Activated CD4-positive, alpha-beta T cell treated with anti-CD3 and anti-CD28 coated beads for 24 hours (primary cell): ENCODE measurements around the gene BCL2A1.
"Not testable (repeated sequence)": the region's sequence is repeated elsewhere in the genome, so short reads cannot be mapped to it uniquely, and the experiment has no call there.

Experiments
- DNase-seq, 2 donors: peaks; one replicate each; pipeline ENCODE4 v3.0.0-alpha.2; 2020; ENCODE audit warnings: low read depth in 2 of 2

The BCL2A1 gene

GRCh38 chr15:79989183-79989582 is 18.2 kb upstream of the BCL2A1 start:
- DNase-seq: no peak

GRCh38 chr15:79988448-79989117 is 17.6 kb upstream of the BCL2A1 start:
- no peak for DNase-seq

DNA sequence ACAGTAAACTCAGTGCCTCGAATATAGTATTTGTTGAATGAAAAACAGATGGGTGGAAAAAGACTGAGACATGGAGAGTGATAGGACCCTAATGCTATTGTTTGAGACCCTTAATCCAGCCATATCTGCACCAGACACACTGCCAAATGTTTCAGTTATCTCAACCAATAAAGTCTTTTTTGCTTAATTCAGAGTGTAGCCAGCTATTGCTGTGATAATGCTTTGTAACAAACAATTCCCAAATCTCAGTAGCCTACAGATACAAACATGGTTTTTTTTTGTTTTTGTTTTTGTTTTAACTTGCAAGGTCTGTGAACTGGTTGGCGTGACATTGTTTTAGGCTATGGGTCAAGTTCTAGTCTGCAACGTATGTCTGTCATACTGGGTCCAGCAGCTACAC is 17.0 kb upstream of the BCL2A1 start:
- DNase-seq: no peak

- no peak for DNase-seq
Measured at GRCh38 chr15:79987569-79987955, 16.6 kb upstream of the BCL2A1 start.

GRCh38 chr15:79981831-79982455 is 10.9 kb upstream of the BCL2A1 start:
- DNase-seq: no peak

DNA sequence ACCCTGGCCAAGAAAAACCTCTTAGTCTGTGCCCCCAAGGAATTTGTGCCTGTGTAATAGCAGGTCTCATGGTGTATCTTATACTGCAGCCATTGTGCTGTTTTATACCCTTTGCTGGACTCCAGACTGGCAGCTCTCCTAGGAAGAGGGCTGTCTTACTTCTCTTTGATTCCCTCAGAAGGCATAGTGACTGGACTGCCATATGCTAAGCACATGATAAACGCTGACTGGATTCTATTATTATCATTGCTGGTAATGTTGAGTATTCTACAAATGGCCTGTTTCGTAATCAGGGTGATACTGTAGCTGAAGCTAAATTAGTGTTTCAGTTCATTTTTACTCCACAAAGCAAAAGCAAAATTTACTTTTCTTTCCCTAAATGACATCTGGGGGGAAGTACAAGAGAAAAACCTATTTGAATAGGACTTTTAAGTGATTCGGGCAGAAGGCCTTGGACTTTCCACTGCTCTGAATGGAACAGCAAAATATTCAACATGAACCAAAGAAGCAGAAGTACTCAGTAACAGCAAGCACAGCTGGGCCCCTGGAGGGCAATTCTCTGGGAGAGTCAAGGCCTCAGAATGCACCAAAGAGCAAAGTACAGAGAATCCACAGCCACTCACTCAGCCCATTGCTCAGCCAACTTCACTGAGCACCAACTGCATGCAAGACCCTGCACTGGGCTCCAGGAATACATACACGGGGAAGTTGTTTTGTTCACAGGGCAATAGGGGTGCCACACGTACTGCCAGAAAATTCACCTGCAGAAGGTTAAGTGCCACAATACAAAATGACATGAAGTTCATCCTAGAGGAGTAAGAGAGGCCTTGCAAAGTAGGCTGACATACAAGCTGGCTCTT is 7.9 kb upstream of the BCL2A1 start:
- no peak for DNase-seq

DNA sequence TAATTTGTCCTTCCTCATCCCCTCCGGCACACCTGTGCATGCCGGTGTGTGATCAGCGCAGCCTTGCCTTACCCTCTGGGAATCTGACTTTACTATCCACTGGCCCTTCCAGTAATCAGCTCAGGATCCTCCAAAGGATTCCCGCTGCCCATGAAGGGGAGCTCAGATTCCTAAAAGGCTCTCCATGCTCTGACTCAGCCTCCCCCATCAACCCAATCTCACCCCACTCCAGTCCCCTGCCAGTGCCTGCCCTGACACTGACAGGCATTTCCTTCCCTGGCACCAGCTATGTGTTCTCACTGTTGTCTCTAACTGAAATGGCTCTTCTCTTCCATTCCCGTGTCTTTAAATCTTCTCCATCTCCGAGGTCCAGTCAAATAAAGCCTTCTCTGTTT is 7.3 kb upstream of the BCL2A1 start:
- no peak for DNase-seq

DNA sequence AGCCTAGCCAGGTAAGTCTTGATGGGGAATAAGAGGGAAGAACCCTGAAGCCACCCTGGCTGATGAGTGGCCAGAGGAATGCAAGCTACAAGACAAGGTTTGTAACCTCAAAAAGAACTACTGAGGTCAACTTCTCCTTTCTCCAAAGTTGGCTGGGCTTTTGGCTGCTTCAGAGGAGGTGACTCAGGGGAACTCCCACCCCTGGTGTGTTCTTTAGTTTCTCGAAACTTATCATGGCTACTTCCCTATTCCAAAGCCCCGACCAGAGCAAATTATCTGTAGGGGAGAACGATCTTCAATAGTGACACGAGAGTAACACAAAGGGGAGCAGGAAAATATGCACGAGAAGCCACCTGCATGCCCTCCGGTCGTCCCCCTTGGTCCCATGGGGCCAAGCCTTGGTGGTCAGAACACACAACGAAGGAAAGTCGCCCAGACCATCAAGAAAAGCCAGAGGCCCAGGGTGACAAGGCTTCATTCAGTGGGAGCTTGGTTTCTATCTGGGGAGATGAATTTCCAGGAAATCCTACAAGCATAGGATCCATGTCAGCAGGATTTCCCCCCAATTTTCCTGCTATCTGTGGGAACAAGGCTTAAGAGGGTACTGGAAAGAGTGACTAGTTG is 6.5 kb upstream of the BCL2A1 start:
- DNase-seq: no peak

DNA sequence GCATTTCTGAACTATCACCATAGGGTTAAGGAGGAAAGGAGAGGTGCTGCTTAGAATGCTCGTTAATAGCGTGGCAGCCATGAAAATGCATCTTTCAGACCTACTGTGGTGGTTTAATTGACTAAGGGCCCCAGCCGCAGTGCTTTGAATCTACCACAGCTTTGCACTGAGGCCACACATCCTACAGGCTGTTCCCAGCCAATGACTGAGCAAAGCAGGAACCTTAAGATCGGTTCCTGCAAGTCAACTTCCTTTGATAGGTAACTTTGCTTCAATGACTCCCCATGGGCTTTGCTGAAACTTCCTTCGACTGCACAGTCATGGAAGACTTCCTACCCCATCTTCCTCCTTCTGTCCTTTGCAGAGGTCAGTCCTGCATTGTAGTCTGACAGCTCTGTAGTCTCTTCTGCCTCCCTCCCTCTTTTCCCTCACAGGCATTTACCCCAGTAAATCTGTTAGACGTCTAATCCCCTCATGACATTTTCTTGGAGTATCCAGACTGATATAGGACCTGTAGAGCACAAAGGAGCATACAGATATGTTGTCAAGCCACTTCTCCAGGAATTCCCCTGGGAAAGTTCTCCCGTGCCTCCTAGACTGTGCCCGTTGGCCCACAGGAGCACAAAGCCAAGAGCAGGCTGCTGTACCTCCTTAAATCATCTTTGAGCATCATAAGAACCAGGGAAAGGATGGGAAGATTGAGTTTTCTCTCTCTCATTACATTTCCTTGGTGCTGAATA is 2.6 kb upstream of the BCL2A1 start:
- no peak for DNase-seq

DNA sequence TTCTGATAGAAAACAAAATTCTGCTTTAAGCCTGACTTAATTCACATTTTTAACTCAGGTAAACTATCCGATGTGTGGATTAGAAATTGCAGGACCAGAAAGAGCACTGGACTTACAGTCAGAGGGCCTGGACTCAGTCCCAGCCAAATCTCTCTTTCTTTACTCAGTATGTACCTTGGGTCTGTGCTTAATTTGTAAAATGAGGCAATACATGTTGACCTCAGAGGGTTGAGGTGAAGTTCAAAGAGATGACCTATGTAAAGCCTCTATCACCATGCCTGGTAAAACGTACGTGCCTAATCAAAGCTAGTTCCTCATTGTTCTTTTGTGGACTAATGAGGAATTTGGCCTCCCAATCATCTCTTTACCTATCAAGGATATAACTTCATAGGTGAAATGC is 1.9 kb upstream of the BCL2A1 start:
- no peak for DNase-seq

- no peak for DNase-seq
Measured at GRCh38 chr15:79970181-79970580, 815 bp downstream of the BCL2A1 start.

DNA sequence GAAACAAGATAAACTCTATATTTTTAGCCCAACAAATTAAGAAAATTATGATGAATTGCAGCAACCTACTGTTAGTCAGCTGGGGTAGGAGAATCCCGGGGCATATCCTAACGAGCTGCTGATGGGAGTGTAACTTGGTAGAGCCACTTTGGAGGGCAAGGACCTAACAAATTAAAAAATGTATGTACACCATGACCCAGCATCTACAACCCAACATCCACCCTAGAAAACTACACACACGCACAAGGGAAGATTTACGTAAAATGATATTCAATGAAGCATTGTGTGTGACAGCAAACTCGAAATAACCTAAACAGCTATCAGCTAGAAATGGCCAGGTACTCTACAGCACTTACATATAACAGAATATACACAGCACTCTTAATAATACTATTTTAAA is 1.9 kb downstream of the BCL2A1 start:
- DNase-seq: no peak

DNA sequence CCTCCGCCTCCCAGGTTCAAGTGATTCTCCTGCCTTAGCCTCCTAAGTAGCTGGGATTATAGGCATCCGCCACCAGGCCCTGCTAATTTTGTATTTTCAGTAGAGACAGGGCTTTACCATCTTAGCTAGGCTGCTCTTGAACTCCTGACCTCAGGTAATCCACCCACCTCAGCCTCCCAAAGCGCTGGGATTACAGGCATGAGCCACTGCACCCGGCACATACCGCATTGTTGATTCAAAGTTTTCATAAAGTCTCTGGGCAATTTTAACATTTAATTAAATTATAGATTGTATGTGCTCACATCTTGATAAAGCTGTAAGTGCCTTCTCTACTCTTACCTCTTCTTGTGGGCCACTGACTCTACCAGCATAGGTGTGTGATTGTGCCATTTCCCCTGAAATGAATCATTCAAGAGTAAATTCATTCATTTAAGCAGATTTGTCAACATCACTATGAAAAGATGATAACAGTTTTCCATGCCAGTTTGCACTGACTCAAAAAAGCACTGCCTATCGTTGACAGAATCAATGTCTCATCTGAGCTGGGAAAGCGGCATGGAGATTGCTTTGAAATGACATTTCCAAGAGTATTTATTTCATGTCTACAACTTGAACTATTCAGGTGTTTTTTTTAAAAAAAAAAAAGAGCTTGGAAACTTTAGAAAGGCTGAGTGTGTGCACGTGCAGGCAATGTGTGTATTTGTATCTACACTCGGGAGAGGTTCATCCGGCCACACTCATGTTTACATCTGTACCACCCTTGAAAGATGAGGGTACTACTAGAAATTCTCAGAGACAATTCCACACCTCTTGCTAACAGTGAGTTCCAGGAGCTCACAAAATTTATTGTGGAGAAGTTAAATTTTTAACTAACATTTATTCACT is 3.5 kb downstream of the BCL2A1 start:
- no peak for DNase-seq

DNA sequence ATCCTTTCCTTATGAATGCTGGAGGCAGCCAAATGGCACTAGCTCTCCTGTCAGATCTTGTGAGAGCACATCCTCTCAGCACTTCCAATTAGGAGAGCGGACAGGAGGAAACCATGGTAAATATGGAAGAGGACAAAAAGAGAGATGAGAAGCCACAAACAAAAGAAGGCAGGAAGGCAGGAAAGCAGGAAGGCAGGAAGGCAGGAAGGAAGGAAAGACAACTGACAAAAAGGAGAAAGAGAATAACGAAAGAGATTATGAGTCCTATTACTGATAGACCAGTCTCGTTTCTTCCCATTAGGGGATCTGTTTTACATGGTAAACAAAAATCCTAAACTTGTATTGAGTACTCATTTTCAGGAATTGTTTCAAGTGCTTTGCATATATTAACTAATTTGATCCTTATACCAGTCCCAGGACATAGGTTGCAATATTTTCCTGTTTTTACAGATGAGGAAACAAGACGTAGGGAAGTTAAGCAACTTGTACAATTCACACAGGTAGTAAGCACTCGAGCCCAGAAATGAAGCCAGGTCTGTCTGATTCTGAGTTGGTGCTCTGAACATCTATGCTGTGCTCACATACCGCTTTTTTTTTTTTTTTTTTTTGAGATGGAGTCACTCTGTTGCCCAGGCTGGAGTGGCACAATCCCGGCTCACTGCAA is 4.2 kb downstream of the BCL2A1 start:
- DNase-seq: no peak

DNA sequence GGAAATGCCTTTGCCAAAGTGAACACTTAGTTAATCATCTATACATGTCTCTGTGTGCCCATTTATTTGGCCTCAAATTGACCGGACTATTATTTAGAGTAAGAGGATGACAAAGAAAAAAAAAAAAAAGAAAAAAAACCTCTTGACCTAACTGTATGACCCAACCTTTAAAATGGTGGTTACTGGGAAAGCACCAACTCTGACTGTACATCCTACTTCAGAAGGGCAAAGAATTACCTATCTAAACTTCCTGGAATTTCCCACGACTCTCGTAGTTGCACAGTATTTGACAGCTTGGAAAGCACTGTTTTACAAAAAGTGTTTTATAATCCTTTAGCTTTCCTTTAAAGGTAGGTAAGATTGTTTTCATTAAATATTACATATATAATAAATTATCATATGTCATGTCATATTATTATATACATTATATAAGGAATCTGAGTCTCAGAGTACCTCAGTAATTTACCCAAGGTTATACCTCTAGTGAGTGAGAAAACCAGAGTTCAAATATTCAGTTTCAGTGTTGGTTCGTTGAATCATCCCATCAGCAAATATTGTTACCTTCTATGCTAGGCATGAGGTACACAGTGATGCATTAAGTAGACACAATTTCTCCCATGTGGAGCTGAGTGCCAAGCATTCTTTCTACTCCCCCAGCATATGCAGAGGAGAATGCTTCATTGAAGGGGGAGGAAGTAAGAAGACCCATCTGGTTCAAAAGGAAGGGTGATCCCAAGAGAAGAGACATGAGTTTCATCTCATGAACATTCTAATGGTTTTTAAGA is 5.0 kb downstream of the BCL2A1 start:
- DNase-seq: no peak

GRCh38 chr15:79964232-79964805 is 6.7 kb downstream of the BCL2A1 start:
- DNase-seq: no peak

DNA sequence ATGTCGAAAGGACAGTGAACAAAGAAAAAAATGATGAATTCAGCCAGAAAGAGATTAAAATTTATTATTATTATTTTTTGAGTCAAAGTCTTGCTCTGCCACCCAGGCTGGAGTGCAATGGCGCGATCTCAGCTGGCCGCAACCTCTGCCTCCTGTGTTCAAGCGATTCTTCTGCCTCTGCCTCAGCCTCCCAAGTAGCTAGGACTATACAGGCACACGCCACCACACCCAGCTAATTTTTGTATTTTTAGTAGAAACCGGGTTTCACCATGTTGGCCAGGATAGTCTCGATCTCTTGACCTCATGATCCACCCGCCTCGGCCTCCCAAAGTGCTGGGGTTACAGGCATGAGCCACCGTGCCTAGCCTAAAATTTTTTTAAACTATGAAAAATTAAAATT is 8.1 kb downstream of the BCL2A1 start:
- not testable (repeated sequence) for DNase-seq

GRCh38 chr15:79962178-79962577 is 8.8 kb downstream of the BCL2A1 start:
- DNase-seq: no peak
